ENCODE data around the gene TPRN.

The TPRN gene

DNA sequence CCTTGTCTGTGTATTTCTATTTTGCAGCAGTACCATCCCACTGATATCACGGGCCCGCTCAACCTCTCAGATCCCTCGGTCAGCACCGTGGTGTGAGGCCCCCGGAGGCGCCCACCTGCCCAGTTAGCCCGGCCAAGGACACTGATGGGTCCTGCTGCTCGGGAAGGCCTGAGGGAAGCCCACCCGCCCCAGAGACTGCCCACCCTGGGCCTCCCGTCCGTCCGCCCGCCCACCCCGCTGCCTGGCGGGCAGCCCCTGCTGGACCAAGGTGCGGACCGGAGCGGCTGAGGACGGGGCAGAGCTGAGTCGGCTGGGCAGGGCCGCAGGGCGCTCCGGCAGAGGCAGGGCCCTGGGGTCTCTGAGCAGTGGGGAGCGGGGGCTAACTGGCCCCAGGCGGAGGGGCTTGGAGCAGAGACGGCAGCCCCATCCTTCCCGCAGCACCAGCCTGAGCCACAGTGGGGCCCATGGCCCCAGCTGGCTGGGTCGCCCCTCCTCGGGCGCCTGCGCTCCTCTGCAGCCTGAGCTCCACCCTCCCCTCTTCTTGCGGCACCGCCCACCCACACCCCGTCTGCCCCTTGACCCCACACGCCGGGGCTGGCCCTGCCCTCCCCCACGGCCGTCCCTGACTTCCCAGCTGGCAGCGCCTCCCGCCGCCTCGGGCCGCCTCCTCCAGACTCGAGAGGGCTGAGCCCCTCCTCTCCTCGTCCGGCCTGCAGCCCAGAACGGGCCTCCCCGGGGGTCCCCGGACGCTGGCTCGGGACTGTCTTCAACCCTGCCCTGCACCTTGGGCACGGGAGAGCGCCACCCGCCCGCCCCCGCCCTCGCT lies 32.6 kb downstream of the TPRN start:
- ChIA-PET POLR2A (no interaction called here), CTCF (no interaction called here)
- no peak for DNase-seq (ENCODE audit: low read depth, low spot score)
- TF ChIP-seq, protein P1, sequence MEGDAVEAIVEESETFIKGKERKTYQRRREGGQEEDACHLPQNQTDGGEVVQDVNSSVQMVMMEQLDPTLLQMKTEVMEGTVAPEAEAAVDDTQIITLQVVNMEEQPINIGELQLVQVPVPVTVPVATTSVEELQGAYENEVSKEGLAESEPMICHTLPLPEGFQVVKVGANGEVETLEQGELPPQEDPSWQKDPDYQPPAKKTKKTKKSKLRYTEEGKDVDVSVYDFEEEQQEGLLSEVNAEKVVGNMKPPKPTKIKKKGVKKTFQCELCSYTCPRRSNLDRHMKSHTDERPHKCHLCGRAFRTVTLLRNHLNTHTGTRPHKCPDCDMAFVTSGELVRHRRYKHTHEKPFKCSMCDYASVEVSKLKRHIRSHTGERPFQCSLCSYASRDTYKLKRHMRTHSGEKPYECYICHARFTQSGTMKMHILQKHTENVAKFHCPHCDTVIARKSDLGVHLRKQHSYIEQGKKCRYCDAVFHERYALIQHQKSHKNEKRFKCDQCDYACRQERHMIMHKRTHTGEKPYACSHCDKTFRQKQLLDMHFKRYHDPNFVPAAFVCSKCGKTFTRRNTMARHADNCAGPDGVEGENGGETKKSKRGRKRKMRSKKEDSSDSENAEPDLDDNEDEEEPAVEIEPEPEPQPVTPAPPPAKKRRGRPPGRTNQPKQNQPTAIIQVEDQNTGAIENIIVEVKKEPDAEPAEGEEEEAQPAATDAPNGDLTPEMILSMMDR (IDR thresholded peaks at IDR 0.05; ENCODE audit: insufficient read depth, low read length, missing control alignments), result no peak
- H3K4me3 ChIP-seq (ENCODE audit: low read depth, low read length), result no peak overlapping the region

GRCh38 chr9:137167277-137167746 lies 33.2 kb downstream of the TPRN start:
- ChIA-PET POLR2A (no interaction called here), CTCF (interaction anchor here (1.9 kb wide), 1 partner anchor 10 kb away, joined by 6 read pairs; no protein-coding TSS in a partner anchor)
- H3K4me3 ChIP-seq (ENCODE audit: low read depth, low read length), result no peak overlapping the region

DNA sequence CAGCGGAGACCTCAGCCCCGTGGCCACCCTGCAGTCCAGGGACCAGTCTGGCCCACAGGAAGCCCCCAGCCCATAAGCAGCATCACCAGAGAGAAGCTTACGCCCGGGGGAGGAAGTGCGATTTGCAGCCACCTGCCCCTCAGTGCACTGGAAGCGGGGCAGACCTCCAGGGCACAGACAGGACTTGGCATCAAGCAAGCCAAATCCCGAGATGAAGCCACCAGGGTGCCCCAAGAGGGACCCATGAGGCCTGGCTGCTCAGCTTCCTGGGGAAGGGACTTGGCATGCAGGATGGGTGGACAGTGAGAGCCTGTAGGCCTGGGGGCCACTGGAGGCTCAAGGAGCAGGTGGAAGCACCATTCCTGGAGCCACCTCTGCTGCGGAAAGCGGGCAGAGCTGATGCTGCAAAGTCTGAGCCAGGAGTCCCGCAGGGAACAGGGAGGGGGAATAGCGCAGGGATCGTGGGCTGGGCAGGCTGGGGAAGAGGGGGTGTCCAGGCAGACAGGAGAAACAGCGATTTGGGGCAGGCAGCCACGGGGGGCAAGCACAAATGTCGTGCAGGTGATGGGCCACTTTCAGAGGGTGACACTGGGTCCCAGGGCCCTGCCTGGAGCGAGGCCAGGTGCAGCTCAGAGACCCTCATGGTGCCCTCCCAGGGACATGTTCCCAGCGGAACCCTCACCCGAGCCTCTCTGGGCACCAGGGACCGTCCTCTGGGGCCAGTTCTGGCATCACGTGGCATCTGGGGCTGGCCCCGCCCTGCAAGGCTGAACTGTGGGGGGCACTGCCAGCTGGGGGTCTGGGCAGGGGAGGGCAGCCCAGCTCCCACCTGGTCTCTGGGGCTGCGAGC lies 33.9 kb downstream of the TPRN start:
- TF ChIP-seq, protein P1 (IDR thresholded peaks at IDR 0.05; ENCODE audit: insufficient read depth, low read length, missing control alignments), result no peak
- ChIA-PET CTCF (interaction anchor here (1.9 kb wide), 1 partner anchor 11 kb away, joined by 6 read pairs; no protein-coding TSS in a partner anchor), POLR2A (interaction anchor here (1.0 kb wide), 1 partner anchor 10 kb away, joined by 3 read pairs; no protein-coding TSS in a partner anchor)
- no peak for DNase-seq (ENCODE audit: low read depth, low spot score)
- H3K4me3 ChIP-seq (ENCODE audit: low read depth, low read length), result no peak overlapping the region

More at GRCh38 chr9:137167277-137167746, 33.2 kb downstream of the TPRN start:
- TF ChIP-seq, protein P1 (IDR thresholded peaks at IDR 0.05; ENCODE audit: insufficient read depth, low read length, missing control alignments), result no peak
- DNase-seq (ENCODE audit: low read depth, low spot score), result no peak

DNA sequence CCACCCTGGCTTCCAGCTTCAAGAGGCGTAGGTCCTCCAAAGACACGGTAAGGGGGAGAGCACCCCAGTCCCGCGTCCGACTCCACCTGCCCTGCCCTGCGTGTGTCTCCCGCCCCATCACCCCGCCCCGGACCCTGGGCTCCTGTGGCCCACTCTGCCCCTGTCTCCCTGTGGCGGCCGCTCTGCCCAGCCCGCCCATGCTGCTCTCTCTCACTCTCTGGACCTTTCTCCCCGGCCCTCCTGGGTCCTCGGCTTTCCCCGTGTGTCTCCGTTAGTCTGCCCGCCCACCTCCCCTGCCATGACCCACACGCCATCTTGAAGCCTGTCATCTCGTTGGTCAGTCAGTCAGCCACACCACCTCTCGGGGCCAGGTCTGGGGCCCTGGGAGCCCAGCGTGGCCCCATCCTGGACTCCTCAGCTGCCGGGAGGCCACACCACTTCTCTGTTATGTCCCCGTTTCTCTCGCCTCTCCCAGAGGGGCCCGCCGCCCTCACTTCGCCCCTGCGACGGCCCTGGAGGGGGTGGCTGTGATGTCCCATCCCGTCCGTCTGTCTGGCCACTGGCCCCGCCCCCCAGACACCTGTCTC lies 35.2 kb downstream of the TPRN start:
- ChIA-PET CTCF (interaction anchor here (1.9 kb wide), 1 partner anchor 12 kb away, joined by 6 read pairs; no protein-coding TSS in a partner anchor), POLR2A (interaction anchor here (0.6 to 1.0 kb wide), 2 partner anchors 8 to 139 kb away, joined by 3 read pairs; no protein-coding TSS in a partner anchor)
- no peak overlapping the region for H3K4me3 ChIP-seq (ENCODE audit: low read depth, low read length)
- TF ChIP-seq, protein P1 (IDR thresholded peaks at IDR 0.05; ENCODE audit: insufficient read depth, low read length, missing control alignments), result no peak
- no peak for DNase-seq (ENCODE audit: low read depth, low spot score)

- POLR2A ChIA-PET, result interaction anchor here (1.8 kb wide), 1 partner anchor 76 kb away, joined by 6 read pairs; the partner anchor contains the start of gene TUBB4B
- TF ChIP-seq, protein P1 (IDR thresholded peaks at IDR 0.05; ENCODE audit: insufficient read depth, low read length, missing control alignments), result no peak
- CTCF ChIA-PET, result no interaction called here
- DNase-seq (ENCODE audit: low read depth, low spot score), result no peak
- no peak overlapping the region for H3K4me3 ChIP-seq (ENCODE audit: low read depth, low read length)
Observed at GRCh38 chr9:137164370-137165249, 35.9 kb downstream of the TPRN start.

Measured in AG04449 (cell line).